GM12873 (cell line): ENCODE data around the gene SERPINB3.
"Not testable (repeated sequence)": the region's sequence is repeated elsewhere in the genome, so short reads cannot be mapped to it uniquely, and the experiment has no call there.

Experiments used
- TF ChIP-seq, protein P1 (sequence below): IDR thresholded peaks from 2 replicates; pipeline ENCODE4 v1.5.1; 2012; ENCODE audit warnings: low read depth, mild to moderate bottlenecking, moderate library complexity, low read length, control low read depth; ENCODE audit not compliant: insufficient read depth; ENCODE audit errors: missing control alignments

SERPINB3 gene

DNA sequence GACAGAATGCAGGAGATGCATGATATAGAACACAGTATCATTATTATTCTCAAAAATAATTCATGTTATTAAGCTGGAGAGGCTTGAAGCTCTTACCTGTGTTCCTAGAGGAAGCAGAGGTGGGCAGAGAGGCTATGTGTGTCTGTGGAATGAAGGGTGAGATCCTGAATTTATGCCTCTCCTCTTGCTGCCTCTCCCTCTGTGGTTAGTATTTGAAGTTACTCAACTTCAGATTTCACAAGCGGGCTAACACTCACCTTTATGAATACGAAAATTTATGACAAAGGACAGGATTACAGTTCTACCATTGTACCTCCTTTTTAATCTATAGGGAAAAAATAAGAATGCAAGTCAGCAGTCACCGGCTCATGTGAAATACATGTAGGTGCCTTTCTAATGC lies at the start of gene SERPINB3:
TSS of gene SERPINB3 (minus strand) at position 144 of the 400 bp plus-strand sequence. CDS start 677 bp downstream, outside the sequence.
- TF ChIP-seq, protein P1, sequence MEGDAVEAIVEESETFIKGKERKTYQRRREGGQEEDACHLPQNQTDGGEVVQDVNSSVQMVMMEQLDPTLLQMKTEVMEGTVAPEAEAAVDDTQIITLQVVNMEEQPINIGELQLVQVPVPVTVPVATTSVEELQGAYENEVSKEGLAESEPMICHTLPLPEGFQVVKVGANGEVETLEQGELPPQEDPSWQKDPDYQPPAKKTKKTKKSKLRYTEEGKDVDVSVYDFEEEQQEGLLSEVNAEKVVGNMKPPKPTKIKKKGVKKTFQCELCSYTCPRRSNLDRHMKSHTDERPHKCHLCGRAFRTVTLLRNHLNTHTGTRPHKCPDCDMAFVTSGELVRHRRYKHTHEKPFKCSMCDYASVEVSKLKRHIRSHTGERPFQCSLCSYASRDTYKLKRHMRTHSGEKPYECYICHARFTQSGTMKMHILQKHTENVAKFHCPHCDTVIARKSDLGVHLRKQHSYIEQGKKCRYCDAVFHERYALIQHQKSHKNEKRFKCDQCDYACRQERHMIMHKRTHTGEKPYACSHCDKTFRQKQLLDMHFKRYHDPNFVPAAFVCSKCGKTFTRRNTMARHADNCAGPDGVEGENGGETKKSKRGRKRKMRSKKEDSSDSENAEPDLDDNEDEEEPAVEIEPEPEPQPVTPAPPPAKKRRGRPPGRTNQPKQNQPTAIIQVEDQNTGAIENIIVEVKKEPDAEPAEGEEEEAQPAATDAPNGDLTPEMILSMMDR = not testable (repeated sequence)

DNA sequence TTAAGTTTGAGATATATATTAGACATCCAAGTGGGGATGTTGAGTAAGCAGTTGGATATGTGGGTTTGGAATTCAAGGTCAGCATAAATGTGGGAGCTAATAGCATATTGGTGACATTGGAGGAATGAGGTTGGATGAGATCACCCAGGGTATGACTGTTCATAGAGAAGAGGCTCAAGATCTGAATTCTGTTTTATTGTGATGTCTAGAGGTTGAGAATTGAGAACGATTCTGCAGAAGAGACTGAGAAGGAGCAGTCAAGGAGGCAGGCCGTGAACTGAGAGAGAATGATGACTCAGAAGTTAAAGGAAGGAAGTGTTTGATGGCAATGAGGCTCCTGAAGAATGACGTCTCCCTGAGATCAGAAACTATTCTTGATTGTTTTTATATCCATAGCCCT lies 47.0 kb upstream of the SERPINB3 start:
- TF ChIP-seq, protein P1 = no peak

GRCh38 chr18:63707816-63708215 lies 46.1 kb upstream of the SERPINB3 start:
- TF ChIP-seq, protein P1 = no peak

GRCh38 chr18:63705401-63705800 lies 43.7 kb upstream of the SERPINB3 start:
- TF ChIP-seq, protein P1 = no peak

GRCh38 chr18:63702660-63703059 lies 41.0 kb upstream of the SERPINB3 start, which contains the start of gene SERPINB11:
Gene SERPINB11 (plus strand): TSS chr18:63702960. CDS start chr18:63710194, 7,234 bp downstream.
- TF ChIP-seq, protein P1 = no peak

DNA sequence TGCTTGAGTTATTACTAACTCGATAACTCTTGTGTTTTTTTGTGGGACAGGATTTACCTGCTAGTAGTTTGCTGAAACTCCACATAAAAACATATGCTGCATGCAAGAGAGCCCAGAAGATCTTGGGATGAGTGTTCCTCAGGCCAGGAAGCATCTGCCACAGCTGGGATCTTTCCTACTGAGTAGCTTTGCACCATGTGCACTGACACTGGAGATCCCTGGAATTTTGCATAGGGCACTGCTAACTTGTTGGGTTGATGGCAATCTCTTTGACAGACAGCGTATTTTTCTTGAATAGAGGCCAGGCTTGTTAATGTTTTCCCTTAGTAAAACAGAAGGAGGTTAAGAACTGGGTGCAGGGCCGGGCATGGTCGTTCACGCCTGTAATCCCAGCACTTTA lies 40.3 kb upstream of the SERPINB3 start:
- TF ChIP-seq, protein P1 = no peak

DNA sequence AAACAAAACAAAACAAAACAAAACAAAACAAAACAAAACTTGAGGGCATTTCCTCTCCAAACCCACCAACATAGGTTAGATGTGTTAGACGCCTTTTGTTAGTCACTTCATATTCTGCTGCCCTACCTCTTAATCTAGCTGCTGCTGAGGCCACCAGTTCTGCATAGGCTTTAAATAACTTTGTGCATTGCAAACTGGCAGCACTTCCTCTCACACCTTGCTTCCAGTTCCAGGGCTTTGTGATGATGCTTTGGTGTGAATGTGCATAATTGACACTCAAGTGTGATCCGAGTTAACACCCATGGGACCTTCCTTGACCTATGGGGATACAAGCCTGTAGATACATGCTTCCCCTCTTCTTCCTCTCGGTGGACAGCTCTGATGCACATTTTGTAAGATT lies 38.8 kb upstream of the SERPINB3 start:
- TF ChIP-seq, protein P1 = no peak
